NOMO-1 (cell line): ENCODE data around the gene CAST.
"Not testable (repeated sequence)": the region's sequence is repeated elsewhere in the genome, so short reads cannot be mapped to it uniquely, and the experiment has no call there.

Experiments used
- DNase-seq, 2 experiments: peaks; one replicate each; lab custom pipeline; 2025; ENCODE audit not compliant: unreplicated experiment in 2 of 2; lab: John Stamatoyannopoulos, UW

The CAST gene

GRCh38 chr5:96775689-96776088 lies 113.5 kb downstream of the CAST start:
- no peak for DNase-seq

DNA sequence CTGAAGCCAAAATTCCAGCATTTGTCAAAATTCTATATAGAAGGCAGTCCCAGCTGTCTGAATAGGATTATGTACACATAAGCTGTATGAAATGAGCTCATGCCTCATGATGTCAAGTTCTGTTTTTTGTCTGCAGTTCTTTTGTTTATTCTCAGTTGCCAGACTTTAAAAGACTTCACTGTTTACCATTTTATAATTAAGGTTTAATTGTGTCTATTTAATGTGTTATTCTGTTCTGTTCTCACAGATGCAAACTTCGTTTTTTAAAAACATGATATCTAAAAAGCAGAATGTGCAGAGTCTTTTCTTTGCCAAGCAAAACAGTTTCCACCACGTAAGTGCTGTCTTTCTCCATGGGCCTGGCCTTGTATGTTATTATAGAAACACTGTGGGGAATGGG lies 114.4 kb downstream of the CAST start:
- DNase-seq: no peak

DNA sequence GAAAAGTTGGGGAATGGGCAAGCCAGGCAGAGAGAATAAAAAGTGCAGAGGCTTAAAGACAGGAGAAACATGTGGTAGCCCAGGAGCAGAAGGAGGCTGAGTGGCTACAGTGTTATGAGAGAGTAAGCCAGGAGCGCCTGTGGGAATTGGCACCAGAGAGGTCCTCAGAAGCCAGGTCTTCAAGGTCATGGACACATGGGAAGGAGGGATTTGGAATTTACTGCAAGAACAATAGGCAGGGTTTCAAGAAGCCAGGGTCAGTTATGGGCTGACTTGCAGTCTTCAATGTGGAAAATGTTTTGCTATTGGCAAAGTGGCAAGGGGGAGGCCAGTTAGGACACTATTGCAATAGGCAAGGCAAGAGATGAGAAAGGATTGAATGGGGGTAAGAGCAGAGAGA lies 116.2 kb downstream of the CAST start:
- no peak for DNase-seq

DNA sequence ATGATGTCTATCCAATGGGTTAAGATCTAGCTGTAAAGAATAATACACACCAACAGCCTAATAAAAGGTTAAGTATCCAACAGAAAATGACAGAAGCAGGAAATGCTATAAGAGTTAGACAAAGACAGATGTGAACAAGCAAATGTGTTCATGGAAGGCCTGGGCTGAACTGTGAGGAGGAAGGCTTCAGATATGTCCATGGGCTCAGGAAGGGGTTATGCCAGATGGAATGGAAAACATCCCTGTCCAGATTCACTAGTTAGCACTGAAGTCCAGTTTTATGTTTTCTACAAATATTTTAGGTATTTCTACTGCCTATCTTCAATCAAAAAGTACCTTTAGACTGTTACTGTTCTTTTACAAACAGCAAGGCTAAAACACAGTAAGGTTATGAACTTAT lies 118.5 kb downstream of the CAST start:
- DNase-seq: no peak

DNA sequence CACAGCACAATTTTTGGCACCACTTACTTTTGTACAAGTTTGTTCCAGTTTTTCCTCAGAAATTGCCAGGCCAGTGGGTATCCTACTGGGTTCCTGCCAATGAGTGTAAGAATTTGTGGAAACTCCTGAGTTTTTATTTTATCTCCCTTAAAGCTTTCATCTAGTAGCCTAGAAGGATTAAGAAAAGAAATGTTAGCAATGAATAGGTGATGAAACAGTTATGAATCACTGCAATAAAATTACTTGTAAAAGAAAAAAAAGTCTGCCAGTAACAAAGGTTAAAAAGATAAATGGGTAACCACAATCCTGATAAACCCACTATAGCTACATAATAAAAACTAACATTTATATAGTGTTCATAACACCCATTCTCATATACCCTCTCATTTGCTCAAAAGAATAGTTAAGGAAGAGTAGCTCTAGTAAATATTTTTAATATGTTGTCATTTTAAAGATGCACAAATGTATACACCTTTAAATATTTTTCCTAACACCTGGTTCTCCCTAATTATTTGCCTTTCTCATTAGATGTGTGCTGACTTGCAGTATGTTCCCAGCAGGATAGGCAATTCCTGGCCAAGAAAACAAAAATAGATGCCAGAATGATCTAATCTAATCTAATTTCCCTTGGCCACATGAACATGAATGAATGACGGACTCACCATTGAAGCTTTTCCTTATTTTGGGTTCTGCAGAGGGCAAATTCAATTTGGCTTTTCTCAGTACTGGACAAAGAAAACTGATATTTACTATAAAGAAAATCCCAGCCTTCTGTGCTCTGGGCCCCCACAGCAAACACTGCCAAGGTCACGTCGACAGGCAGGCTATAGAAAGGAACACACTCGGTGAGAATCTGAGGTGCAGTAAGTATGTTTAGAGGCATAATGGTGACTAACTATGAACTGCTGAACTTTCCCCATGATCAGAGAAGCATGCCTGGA lies 119.1 kb downstream of the CAST start:
- no peak for DNase-seq

GRCh38 chr5:96783326-96783725 lies 121.2 kb downstream of the CAST start:
- DNase-seq: no peak

- no peak for DNase-seq
Observed at GRCh38 chr5:96785326-96786109, 123.3 kb downstream of the CAST start.

DNA sequence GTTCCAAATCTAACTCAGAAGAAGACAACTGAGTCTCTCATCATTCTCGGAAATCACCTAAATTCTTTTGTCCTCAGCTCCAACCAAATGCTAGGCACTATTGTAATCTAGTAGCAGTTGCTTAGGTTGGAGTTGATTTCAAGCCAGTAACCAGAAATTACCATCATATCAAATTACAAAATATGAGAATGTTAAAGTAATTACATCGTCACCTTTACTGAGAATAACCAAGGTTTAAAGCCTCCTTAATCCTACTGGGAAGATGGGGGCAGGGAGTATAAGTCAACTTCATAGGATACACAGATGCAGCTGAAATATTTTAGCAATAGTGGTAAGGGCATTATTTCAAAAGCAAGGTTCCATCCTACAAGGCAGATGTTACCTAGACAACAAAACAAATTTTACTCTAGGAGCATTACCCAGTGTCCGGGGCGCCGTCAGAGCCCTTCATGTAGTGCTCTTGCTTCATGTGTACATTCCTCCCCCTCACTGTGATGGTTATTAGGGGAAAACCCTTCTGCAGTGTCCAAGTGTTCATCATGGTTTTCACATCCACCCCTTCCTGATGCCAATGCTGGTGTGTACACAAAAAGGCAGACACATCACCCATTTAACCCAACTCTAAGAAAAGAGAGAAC lies 126.1 kb downstream of the CAST start:
- DNase-seq: no peak

DNA sequence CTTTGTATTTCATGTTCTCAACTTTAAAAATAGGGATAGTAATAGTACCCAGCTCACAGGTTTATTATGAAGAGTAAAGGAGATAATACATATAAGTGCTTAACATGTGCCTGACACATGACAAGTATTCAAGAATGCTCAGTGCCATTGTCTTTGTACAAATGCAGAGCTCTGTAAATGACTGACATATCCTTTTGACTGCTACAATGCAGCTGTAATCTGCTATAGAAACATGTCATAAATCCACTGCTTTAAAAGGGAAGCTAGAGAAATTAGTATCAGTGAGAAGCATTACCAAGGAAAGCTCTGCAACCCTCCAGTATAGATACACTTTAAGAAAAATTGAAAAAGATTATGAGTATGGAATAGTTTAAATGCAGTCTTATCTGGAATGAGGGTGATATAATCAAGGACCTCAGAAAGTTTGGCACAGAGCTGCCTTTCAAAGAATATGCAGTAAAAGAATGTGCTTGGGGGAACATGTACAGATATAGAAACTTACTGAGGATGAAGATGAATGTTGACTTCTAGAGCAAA lies 127.7 kb downstream of the CAST start:
- DNase-seq: no peak

GRCh38 chr5:96790961-96791504 lies 128.9 kb downstream of the CAST start:
- no peak for DNase-seq

- no peak for DNase-seq
Observed at GRCh38 chr5:96794757-96795156, 132.6 kb downstream of the CAST start.

GRCh38 chr5:96795626-96796025 lies 133.4 kb downstream of the CAST start:
- no peak for DNase-seq

GRCh38 chr5:96796434-96796833 lies 134.3 kb downstream of the CAST start:
- no peak for DNase-seq

DNA sequence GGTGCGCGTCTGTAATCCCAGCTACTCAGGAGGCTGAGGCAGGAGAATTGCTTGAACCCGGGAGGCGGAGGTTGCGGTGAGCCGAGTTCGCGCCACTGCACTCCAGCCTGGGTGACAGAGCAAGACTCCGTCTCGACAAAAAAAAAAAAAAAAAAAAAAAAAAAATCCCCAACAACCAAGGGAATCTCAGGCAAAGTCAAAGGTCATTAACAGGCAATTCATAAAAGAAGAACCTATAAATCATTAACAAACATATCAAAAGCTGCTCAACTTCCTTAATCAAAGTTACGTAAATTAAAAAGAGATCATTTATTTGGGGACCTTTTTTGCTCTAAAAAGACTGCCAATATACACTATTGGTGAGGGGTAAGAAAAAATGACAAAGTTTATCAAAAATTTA lies 139.5 kb downstream of the CAST start:
- DNase-seq: not testable (repeated sequence)

DNA sequence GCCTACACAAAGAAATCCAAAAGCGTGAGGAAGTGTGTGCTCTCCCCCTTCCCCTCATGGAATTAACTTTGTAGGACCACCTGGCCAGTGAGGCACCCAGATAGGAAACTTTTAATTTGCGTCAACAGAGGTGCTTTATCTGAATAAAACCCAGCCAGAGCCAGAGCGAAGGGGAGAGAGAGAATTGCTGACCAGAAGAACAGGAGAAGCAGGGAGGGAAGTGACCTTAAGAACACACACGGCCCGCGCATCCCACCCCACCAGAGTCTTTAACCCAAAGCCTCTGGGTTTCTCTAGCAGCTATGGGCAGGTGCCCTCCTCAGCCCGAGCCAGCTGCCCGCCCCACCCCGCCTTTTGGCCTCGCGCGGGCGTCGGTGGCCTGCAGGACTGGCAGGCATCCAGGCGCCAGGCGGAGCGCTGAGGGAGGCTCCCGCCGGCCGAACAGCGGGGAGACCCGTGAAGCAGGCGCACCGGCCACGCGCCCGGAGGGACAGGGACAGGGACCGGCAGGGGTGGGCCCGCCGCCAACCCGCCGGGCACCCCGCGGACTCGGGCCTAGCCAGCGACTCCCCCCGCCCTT lies 145.0 kb downstream of the CAST start:
- DNase-seq: peak; percentile 40 to 45

DNA sequence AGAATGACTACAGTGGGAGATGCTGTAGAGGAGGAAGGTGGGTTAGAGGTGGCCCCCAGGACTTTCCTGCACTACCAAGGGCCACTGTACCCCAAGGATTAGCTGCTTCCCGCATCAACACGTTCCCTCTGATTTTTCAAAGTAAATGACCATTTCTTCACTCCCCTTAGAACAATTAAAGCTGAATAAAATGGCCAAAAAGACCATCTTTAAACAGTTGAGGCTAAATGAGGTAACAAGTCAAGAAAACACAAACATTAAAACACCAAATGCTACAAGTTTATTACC lies 146.3 kb downstream of the CAST start:
- no peak for DNase-seq

DNA sequence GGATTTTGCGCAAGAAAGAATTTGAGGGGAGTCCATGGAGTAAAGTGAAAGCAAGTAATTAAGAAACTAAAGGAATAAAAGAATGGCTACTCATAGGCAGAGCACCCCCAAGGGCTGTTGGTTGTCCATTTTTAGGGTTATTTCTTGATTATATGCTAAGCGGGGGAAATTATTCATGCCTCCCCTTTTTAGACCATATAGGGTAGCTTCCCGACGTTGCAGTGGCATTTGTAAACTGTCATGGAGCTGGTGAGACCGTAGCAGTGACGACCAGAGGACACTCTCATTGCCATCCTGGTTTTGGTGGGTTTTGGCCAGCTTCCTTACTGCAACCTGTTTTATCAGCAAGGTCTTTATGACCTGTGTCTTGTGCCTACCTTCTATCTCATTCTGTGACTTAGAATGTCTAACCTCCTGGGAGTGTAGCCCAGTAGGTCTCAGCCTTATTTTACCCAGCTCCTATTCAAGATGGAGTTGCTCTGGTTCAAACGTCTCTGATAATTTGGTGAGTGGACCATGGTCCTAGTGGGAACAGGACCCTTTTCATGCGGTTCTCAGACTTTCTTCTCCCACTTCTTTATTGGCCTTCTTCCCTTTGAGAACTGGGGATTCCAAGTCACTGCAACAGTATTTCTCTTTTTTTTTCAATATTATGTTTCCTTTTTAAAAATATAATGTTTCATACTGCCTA lies 146.8 kb downstream of the CAST start:
- no peak for DNase-seq

GRCh38 chr5:96809921-96810320 lies 147.7 kb downstream of the CAST start:
- no peak for DNase-seq

GRCh38 chr5:96812851-96813250 lies 150.7 kb downstream of the CAST start:
- DNase-seq: no peak

DNA sequence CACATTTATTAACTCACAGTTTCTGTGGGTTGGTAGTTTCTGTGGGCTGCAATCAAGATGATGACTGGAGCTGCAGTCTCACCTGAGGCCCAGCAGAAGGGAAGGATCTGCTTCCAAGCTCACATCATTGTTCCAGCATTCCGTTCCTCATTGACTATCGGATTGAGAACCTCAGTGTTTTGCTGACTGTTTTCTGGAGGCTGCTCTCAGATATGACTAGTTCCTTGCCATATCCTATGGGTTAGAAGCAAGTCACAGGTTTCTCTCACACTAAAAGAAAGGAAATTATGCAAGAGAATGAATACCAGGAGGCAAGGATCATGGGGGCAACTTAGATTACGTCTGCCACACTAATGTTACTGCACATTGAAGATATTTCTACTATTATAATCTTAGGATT lies 151.9 kb downstream of the CAST start:
- DNase-seq: no peak
